Esophagus muscularis mucosa (tissue), 4 donors: ENCODE results near the gene ADIRF. TPM values are rescaled to one million over a fixed set of nuclear protein-coding genes. Genes with fewer than 3 reads are reported as not detected.

Experiments
- DNase-seq: peaks from one replicate; pipeline ENCODE4 v3.0.0-alpha.2; 2017; ENCODE audit errors: extremely low spot score
- H3K27ac ChIP-seq, 4 donors: fragments of 200-600 bp; sonication (generic); replicated peaks in 1 of 4; 1 replicate in 3 of 4; 2 replicates in 1 of 4; pipeline ENCODE4 v1.5.1; 2016 to 2019; ENCODE audit warnings: mild to moderate bottlenecking in 1 of 4
- H3K27me3 ChIP-seq, 4 donors: fragments of 200-600 bp; sonication (generic); one replicate each; pipeline versions ENCODE4 v1.5.1 to v1.6.0; 2016 to 2019
- H3K36me3 ChIP-seq, 4 donors: fragments of 200-600 bp; sonication (generic); one replicate each; pipeline ENCODE4 v1.5.1; 2016 to 2019
- H3K4me1 ChIP-seq, 4 donors: fragments of 200-600 bp; sonication (generic); one replicate each; pipeline ENCODE4 v1.5.1; 2016 to 2019
- H3K4me3 ChIP-seq, 4 donors: fragments of 200-600 bp; sonication (generic); 1 replicate in 2 of 4; 2 replicates in 2 of 4; pipeline ENCODE4 v1.5.1; 2016 to 2019; ENCODE audit warnings: mild to moderate bottlenecking in 4 of 4, moderate library complexity in 1 of 4
- H3K9me3 ChIP-seq, 4 donors: fragments of 200-600 bp; sonication (generic); 1 replicate in 3 of 4; 2 replicates in 1 of 4; pipeline ENCODE4 v1.5.1; 2016 to 2019
- CTCF ChIP-seq, 3 experiments: fragments of 200-600 bp in 2 of 3; fragments of 450-650 bp in 1 of 3; sonication (generic) in 2 of 3; IDR thresholded peaks; one replicate each; pipeline ENCODE4 v1.5.1; 2017 to 2019; ENCODE audit warnings: antibody characterized with exemption in 3 of 3, mild to moderate bottlenecking in 2 of 3, moderate library complexity in 1 of 3
- EP300 ChIP-seq: sonication (generic); formaldehyde crosslinking; IDR thresholded peaks from one replicate; pipeline ENCODE4 v1.6.1; 2017; ENCODE audit warnings: antibody characterized with exemption
- POLR2A ChIP-seq: fragments of 450-650 bp; IDR thresholded peaks from one replicate; pipeline ENCODE4 v1.6.1; 2017; ENCODE audit warnings: antibody characterized with exemption, moderate library complexity, mild to moderate bottlenecking, low read depth
- POLR2AphosphoS5 ChIP-seq, 2 donors: sonication (generic); formaldehyde crosslinking; IDR thresholded peaks; one replicate each; pipeline ENCODE4 v1.6.1; 2017; ENCODE audit warnings: antibody characterized with exemption in 2 of 2
- WGBS: methylation state at CpG from one replicate; pipeline ENCODE4 v1.1.5; 2018; 5-methylcytosine and 5-hydroxymethylcytosine counted together
- intact Hi-C: fragments of 100-400 bp; cut with DNase I; formaldehyde crosslinking; loops from one replicate; pipeline ENCODE4 v1.15.1; 2023
- total RNA-seq, 4 donors: library from RNA; depleted of rRNA; stranded (reverse); fragments of >200 nt; gene quantifications; one replicate each; pipeline versions ENCODE4 v1.1.0 to v1.2.1, GENCODE V29; 2016

Gene ADIRF
- total RNA-seq, 4 donors from 2014 or later: 59.4 to 119 (median 84.8) TPM

- Histone ChIP-seq H3K36me3 (no peaks in the 10 kb centered on the region), H3K9me3 (no peaks in the 10 kb centered on the region), H3K27ac (no peak overlapping the region), H3K27me3 (no peaks in the 10 kb centered on the region), H3K4me1 (peaks cover 41 to 70% (median 63%) of the 10 kb centered on the region in 4 donors), H3K4me3 (no peak overlapping the region)
- 85% methylated on average over 4 of the region's 7 CpGs for WGBS
- intact Hi-C loops: no loop called here
- no peak for TF ChIP-seq POLR2A
- no peak for TF ChIP-seq EP300
- no peak for TF ChIP-seq POLR2AphosphoS5 (IDR thresholded peaks at IDR 0.05)
- TF ChIP-seq CTCF (IDR thresholded peaks at IDR 0.05): no peak
- no peak for DNase-seq
Measured at GRCh38 chr10:86962136-86962980, 5.9 kb upstream of the ADIRF start.

GRCh38 chr10:86962981-86963310 lies 5.3 kb upstream of the ADIRF start:
- Histone ChIP-seq H3K36me3 (no peaks in the 10 kb centered on the region), H3K4me1 (peaks cover 44 to 70% (median 64%) of the 10 kb centered on the region in 4 donors), H3K9me3 (no peaks in the 10 kb centered on the region), H3K4me3 (no peak overlapping the region), H3K27me3 (no peaks in the 10 kb centered on the region), H3K27ac (no peak overlapping the region)
- WGBS: 94% methylated on average over 7 of the region's 7 CpGs
- no peak for DNase-seq
- TF ChIP-seq CTCF (IDR thresholded peaks at IDR 0.05): no peak
- TF ChIP-seq POLR2A: no peak
- intact Hi-C loops: no loop called here

- no peak for DNase-seq
- H3K4me1 ChIP-seq: peaks cover 44 to 70% (median 64%) of the 10 kb centered on the region in 4 donors
Measured at GRCh38 chr10:86963341-86963919, 4.9 kb upstream of the ADIRF start.

GRCh38 chr10:86964061-86964846 lies 4.0 kb upstream of the ADIRF start:
- WGBS: 87% methylated on average over 3 of the region's 13 CpGs
- Histone ChIP-seq H3K36me3 (no peaks in the 10 kb centered on the region), H3K27ac (no peak overlapping the region), H3K9me3 (no peaks in the 10 kb centered on the region), H3K27me3 (no peaks in the 10 kb centered on the region), H3K4me1 (peaks cover 41 to 70% (median 64%) of the 10 kb centered on the region in 4 donors), H3K4me3 (no peak overlapping the region)
- TF ChIP-seq CTCF (IDR thresholded peaks at IDR 0.05): no peak
- TF ChIP-seq POLR2A: no peak
- TF ChIP-seq EP300: no peak
- no peak for TF ChIP-seq POLR2AphosphoS5 (IDR thresholded peaks at IDR 0.05)
- intact Hi-C loops: no loop called here
- DNase-seq: no peak

More at GRCh38 chr10:86963341-86963919, 4.9 kb upstream of the ADIRF start:
- Histone ChIP-seq H3K9me3 (no peaks in the 10 kb centered on the region), H3K27ac (no peak overlapping the region), H3K36me3 (no peaks in the 10 kb centered on the region), H3K4me3 (no peak overlapping the region), H3K27me3 (no peaks in the 10 kb centered on the region)
- intact Hi-C loops: no loop called here
- TF ChIP-seq POLR2A (no peak), EP300 (no peak), CTCF (IDR thresholded peaks at IDR 0.05) (no peak), POLR2AphosphoS5 (IDR thresholded peaks at IDR 0.05) (no peak)
- WGBS: 95% methylated on average over 11 of the region's 12 CpGs
